Prostate gland (tissue), 2 donors: ENCODE measurements around the gene ZNF385B. TPM values are rescaled to one million over a fixed set of nuclear protein-coding genes. Genes with fewer than 3 reads are reported as not detected.

Source experiments
- DNase-seq: peaks from one replicate; pipeline ENCODE4 v3.0.0-alpha.2; 2019; ENCODE audit warnings: low spot score
- H3K27ac ChIP-seq, 2 donors: fragments of 200-600 bp; sonication (generic); 2 replicates each; pipeline ENCODE4 v1.5.1; 2017 to 2019
- H3K27me3 ChIP-seq: fragments of 200-600 bp; sonication (generic); replicated peaks from 2 replicates; pipeline ENCODE4 v1.5.1; 2019; ENCODE audit not compliant: insufficient read depth
- H3K36me3 ChIP-seq, 2 donors: fragments of 200-600 bp; sonication (generic); 1 replicate in 1 of 2; 2 replicates in 1 of 2; pipeline versions ENCODE4 v1.5.1 to v1.8.1; 2017 to 2019
- H3K4me1 ChIP-seq: fragments of 200-600 bp; sonication (generic); replicated peaks from 2 replicates; pipeline ENCODE4 v1.5.1; 2019
- H3K4me3 ChIP-seq, 2 donors: fragments of 200-600 bp; sonication (generic); 2 replicates each; pipeline ENCODE4 v1.5.1; 2017 to 2019
- H3K9me3 ChIP-seq: fragments of 200-600 bp; sonication (generic); 2 replicates; pipeline ENCODE4 v1.5.1; 2017
- CTCF ChIP-seq, 4 experiments: fragments of 200-600 bp in 2 of 4; fragments of 450-650 bp in 2 of 4; sonication (generic) in 2 of 4; IDR thresholded peaks; 1 replicate in 3 of 4; 2 replicates in 1 of 4; pipeline ENCODE4 v1.5.1; 2016 to 2019; ENCODE audit warnings: antibody characterized with exemption in 4 of 4, mild to moderate bottlenecking in 2 of 4, moderate library complexity in 2 of 4
- POLR2A ChIP-seq: fragments of 450-650 bp; IDR thresholded peaks from one replicate; pipeline ENCODE4 v1.6.1; 2016; ENCODE audit warnings: antibody characterized with exemption, mild to moderate bottlenecking
- POLR2AphosphoS5 ChIP-seq: sonication (generic); formaldehyde crosslinking; IDR thresholded peaks from one replicate; pipeline ENCODE4 v1.6.1; 2017; ENCODE audit warnings: antibody characterized with exemption
- WGBS: methylation state at CpG from one replicate; pipeline ENCODE4 v1.1.5; 2018; 5-methylcytosine and 5-hydroxymethylcytosine counted together
- intact Hi-C: fragments of 100-400 bp; cut with DNase I; formaldehyde crosslinking; loops from one replicate; pipeline ENCODE4 v1.14.2; 2022
- total RNA-seq, 2 donors: library from RNA; depleted of rRNA; stranded (reverse); fragments of >200 nt; gene quantifications; one replicate each; pipeline ENCODE4 v1.1.0, GENCODE V29; 2016

Gene ZNF385B
- total RNA-seq, 2 donors from 2014 or later, result 4.9 to 35.7 TPM

GRCh38 chr2:179479947-179480346 is 381.5 kb downstream of the ZNF385B start:
- Histone ChIP-seq H3K9me3 (no peaks in the 10 kb centered on the region), H3K27ac (no peak overlapping the region), H3K4me3 (no peak overlapping the region), H3K36me3 (no peaks in the 10 kb centered on the region), H3K4me1 (no peaks in the 10 kb centered on the region), H3K27me3 (no peaks in the 10 kb centered on the region)
- DNase-seq, result no peak
- intact Hi-C loops, result no loop called here
- WGBS, result 86% methylated on average over 3 of the region's 3 CpGs
- TF ChIP-seq POLR2AphosphoS5 (no peak), POLR2A (no peak), CTCF (IDR thresholded peaks at IDR 0.05) (no peak)

GRCh38 chr2:179478771-179479170 is 382.6 kb downstream of the ZNF385B start:
- DNase-seq, result no peak
- Histone ChIP-seq H3K4me1 (no peaks in the 10 kb centered on the region), H3K36me3 (no peaks in the 10 kb centered on the region), H3K27ac (no peak overlapping the region), H3K9me3 (no peaks in the 10 kb centered on the region), H3K27me3 (no peaks in the 10 kb centered on the region), H3K4me3 (no peak overlapping the region)
- TF ChIP-seq POLR2A (no peak), POLR2AphosphoS5 (no peak), CTCF (IDR thresholded peaks at IDR 0.05) (no peak)
- intact Hi-C loops, result no loop called here

- Histone ChIP-seq H3K36me3 (no peaks in the 10 kb centered on the region), H3K9me3 (no peaks in the 10 kb centered on the region), H3K27me3 (no peaks in the 10 kb centered on the region), H3K27ac (no peak overlapping the region), H3K4me1 (no peaks in the 10 kb centered on the region), H3K4me3 (no peak overlapping the region)
- TF ChIP-seq CTCF (IDR thresholded peaks at IDR 0.05) (no peak), POLR2A (no peak), POLR2AphosphoS5 (no peak)
- intact Hi-C loops, result no loop called here
- 62% methylated on average over 2 of the region's 2 CpGs for WGBS
- DNase-seq, result no peak
Measured at GRCh38 chr2:179470992-179471391, 390.4 kb downstream of the ZNF385B start.

GRCh38 chr2:179470089-179470488 is 391.3 kb downstream of the ZNF385B start:
- TF ChIP-seq CTCF (IDR thresholded peaks at IDR 0.05) (no peak), POLR2A (no peak), POLR2AphosphoS5 (no peak)
- intact Hi-C loops, result no loop called here

GRCh38 chr2:179467960-179468359 is 393.5 kb downstream of the ZNF385B start:
- H3K27me3 ChIP-seq, result no peaks in the 10 kb centered on the region
- no peak overlapping the region for H3K27ac ChIP-seq
- H3K4me1 ChIP-seq, result no peaks in the 10 kb centered on the region
- H3K9me3 ChIP-seq, result no peaks in the 10 kb centered on the region
- TF ChIP-seq POLR2A, result no peak
- no peaks in the 10 kb centered on the region for H3K36me3 ChIP-seq
- intact Hi-C loops, result no loop called here
- no peak overlapping the region for H3K4me3 ChIP-seq
- 100% methylated on average over 1 of the region's 1 CpG for WGBS
- DNase-seq, result no peak

More at GRCh38 chr2:179470089-179470488, 391.3 kb downstream of the ZNF385B start:
- H3K36me3 ChIP-seq, result no peaks in the 10 kb centered on the region
- no peak overlapping the region for H3K4me3 ChIP-seq
- WGBS, result 86% methylated on average over 3 of the region's 3 CpGs
- no peaks in the 10 kb centered on the region for H3K9me3 ChIP-seq
- H3K27ac ChIP-seq, result no peak overlapping the region
- H3K4me1 ChIP-seq, result no peaks in the 10 kb centered on the region
- DNase-seq, result no peak
- H3K27me3 ChIP-seq, result no peaks in the 10 kb centered on the region

GRCh38 chr2:179467111-179467510 is 394.3 kb downstream of the ZNF385B start:
- H3K9me3 ChIP-seq, result no peaks in the 10 kb centered on the region
- H3K36me3 ChIP-seq, result no peaks in the 10 kb centered on the region
- no peaks in the 10 kb centered on the region for H3K27me3 ChIP-seq
- TF ChIP-seq CTCF (IDR thresholded peaks at IDR 0.05), result no peak
- no peak for TF ChIP-seq POLR2A
- TF ChIP-seq POLR2AphosphoS5, result no peak
- no peak overlapping the region for H3K27ac ChIP-seq
- no peak overlapping the region for H3K4me3 ChIP-seq
- no peaks in the 10 kb centered on the region for H3K4me1 ChIP-seq
- no peak for DNase-seq
- intact Hi-C loops, result no loop called here
